Glutamatergic neuron (in vitro differentiated cells): ENCODE results near the gene CERS3. TPM values are rescaled to one million over a fixed set of nuclear protein-coding genes. Genes with fewer than 3 reads are reported as not detected.

Experiments
- DNase-seq: peaks from one replicate; pipeline ENCODE4 v3.0.0; 2022
- H3K27ac Mint-ChIP-seq: one replicate; pipeline ENCODE4 v1.8.0; 2020; ENCODE audit warnings: mild to moderate bottlenecking, mixed read lengths, inconsistent platforms; ENCODE audit not compliant: unreplicated experiment
- H3K27me3 Mint-ChIP-seq: one replicate; pipeline ENCODE4 v1.8.0; 2020; ENCODE audit warnings: mild to moderate bottlenecking, moderate library complexity, mixed read lengths, inconsistent platforms; ENCODE audit not compliant: unreplicated experiment
- H3K36me3 Mint-ChIP-seq: one replicate; pipeline ENCODE4 v1.8.0; 2020; ENCODE audit warnings: mild to moderate bottlenecking, mixed read lengths, inconsistent platforms; ENCODE audit not compliant: unreplicated experiment
- H3K4me1 Mint-ChIP-seq: one replicate; pipeline ENCODE4 v1.8.0; 2020; ENCODE audit warnings: mild to moderate bottlenecking, low read depth, mixed read lengths, inconsistent platforms; ENCODE audit not compliant: unreplicated experiment
- H3K4me3 Mint-ChIP-seq: one replicate; pipeline ENCODE4 v1.8.0; 2020; ENCODE audit warnings: mild to moderate bottlenecking, mixed read lengths, inconsistent platforms; ENCODE audit not compliant: unreplicated experiment
- H3K9me3 Mint-ChIP-seq: one replicate; pipeline ENCODE4 v1.8.0; 2020; ENCODE audit warnings: mild to moderate bottlenecking, moderate library complexity, mixed read lengths, inconsistent platforms; ENCODE audit not compliant: unreplicated experiment
- long read RNA-seq: library from polyadenylated mRNA; unstranded; transcript quantifications from one replicate; pipeline ENCODE4 v2.0.0, GENCODE V29; 2020; ENCODE audit not compliant: unreplicated experiment
- total RNA-seq: library from RNA; stranded (reverse); fragmentation: NEBNext Ultra II Directional; extraction: Animal tissue kit (Norgen Biotek cat#: 25700); gene quantifications from one replicate; pipeline ENCODE4 v1.2.1, GENCODE V29; 2021; ENCODE audit not compliant: unreplicated experiment
- TF ChIP-seq, protein P1 (sequence below): fragments of 200-600 bp; sonication (generic); IDR thresholded peaks from one replicate; pipeline ENCODE4 v1.5.0; 2021; ENCODE audit not compliant: partially characterized antibody, unreplicated experiment

CERS3 gene
- not detected for total RNA-seq
- long read RNA-seq = 0 reads

- TF ChIP-seq, protein P1, sequence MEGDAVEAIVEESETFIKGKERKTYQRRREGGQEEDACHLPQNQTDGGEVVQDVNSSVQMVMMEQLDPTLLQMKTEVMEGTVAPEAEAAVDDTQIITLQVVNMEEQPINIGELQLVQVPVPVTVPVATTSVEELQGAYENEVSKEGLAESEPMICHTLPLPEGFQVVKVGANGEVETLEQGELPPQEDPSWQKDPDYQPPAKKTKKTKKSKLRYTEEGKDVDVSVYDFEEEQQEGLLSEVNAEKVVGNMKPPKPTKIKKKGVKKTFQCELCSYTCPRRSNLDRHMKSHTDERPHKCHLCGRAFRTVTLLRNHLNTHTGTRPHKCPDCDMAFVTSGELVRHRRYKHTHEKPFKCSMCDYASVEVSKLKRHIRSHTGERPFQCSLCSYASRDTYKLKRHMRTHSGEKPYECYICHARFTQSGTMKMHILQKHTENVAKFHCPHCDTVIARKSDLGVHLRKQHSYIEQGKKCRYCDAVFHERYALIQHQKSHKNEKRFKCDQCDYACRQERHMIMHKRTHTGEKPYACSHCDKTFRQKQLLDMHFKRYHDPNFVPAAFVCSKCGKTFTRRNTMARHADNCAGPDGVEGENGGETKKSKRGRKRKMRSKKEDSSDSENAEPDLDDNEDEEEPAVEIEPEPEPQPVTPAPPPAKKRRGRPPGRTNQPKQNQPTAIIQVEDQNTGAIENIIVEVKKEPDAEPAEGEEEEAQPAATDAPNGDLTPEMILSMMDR = no peak
- Mint-ChIP-seq H3K27ac (no peak within 1 kb of the TSS), H3K36me3 (no peaks in the 10 kb centered on the region), H3K9me3 (no peaks in the 10 kb centered on the region), H3K4me3 (no peak within 1 kb of the TSS), H3K4me1 (peaks cover 5% of the 10 kb centered on the region), H3K27me3 (no peaks in the 10 kb centered on the region)
- no peak for DNase-seq
Observed at GRCh38 chr15:100528833-100529428, at the start of gene CERS3. Gene CERS3, minus strand, starts transcription at chr15:100528950. Its CDS starts 27,101 bp downstream, at chr15:100501849.

- no peak for DNase-seq
- H3K9me3 Mint-ChIP-seq = no peaks in the 10 kb centered on the region
- H3K4me1 Mint-ChIP-seq = no peaks in the 10 kb centered on the region
- no peaks in the 10 kb centered on the region for H3K27me3 Mint-ChIP-seq
- no peaks in the 10 kb centered on the region for H3K36me3 Mint-ChIP-seq
- no peak overlapping the region for H3K4me3 Mint-ChIP-seq
- TF ChIP-seq, protein P1 = no peak
- no peak overlapping the region for H3K27ac Mint-ChIP-seq
Observed at GRCh38 chr15:100573526-100573925, 44.8 kb upstream of the CERS3 start.

DNA sequence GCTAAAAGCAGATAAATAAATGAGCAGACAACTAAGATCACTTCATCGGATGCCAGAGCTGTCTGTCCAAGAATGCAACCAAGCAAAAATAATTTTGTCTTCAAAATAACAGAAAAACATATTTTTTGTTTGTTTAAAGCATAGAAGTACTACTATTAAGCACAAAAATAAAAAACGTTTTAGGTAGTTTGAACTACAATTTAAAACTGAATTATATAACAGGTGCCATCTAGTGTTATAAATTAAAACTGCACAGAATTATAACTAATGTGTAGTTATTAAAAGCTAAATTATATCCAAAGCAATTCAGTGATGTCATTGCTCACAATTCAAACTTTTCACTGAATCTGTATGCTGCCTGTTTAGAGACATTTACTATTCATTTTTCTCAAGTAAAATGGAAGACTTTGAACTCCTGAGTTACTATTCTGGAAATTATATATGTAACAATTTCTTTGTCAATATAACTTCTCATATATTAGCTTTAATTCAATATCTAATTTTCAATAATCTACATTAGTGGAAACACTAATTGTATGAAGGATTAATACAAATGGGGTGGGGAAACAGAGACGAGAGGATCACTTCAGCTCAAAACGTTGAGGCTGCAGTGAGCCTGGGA, 43.7 kb upstream of the CERS3 start:
- no peak for DNase-seq
- H3K27ac Mint-ChIP-seq = no peak overlapping the region
- no peaks in the 10 kb centered on the region for H3K4me1 Mint-ChIP-seq
- no peaks in the 10 kb centered on the region for H3K27me3 Mint-ChIP-seq
- H3K9me3 Mint-ChIP-seq = no peaks in the 10 kb centered on the region
- no peak overlapping the region for H3K4me3 Mint-ChIP-seq
- TF ChIP-seq, protein P1 = peak; percentile 74
- H3K36me3 Mint-ChIP-seq = no peaks in the 10 kb centered on the region

- no peak overlapping the region for H3K4me3 Mint-ChIP-seq
- H3K9me3 Mint-ChIP-seq = no peaks in the 10 kb centered on the region
- no peaks in the 10 kb centered on the region for H3K27me3 Mint-ChIP-seq
- no peak for DNase-seq
- H3K27ac Mint-ChIP-seq = no peak overlapping the region
- H3K4me1 Mint-ChIP-seq = no peaks in the 10 kb centered on the region
- H3K36me3 Mint-ChIP-seq = no peaks in the 10 kb centered on the region
- TF ChIP-seq, protein P1 = no peak
Observed at GRCh38 chr15:100571592-100572167, 42.9 kb upstream of the CERS3 start.
